Activated naive CD4-positive, alpha-beta T cell treated with anti-CD3 and anti-CD28 coated beads, Interleukin-2, amount 10 ng/mL, durations not matched to agents 7 days and 5 days (primary cell): ENCODE data around the gene HIPK2.

Experiments
- CTCF ChIA-PET: fragments of 350-600 bp; sonication (Branson Sonifier 250); formaldehyde crosslinking; loops from one replicate; lab custom pipeline; 2021; ENCODE audit warnings: antibody characterized with exemption; lab: Charles Lee
- DNase-seq: peaks from one replicate; pipeline ENCODE4 v3.0.0-alpha.2; 2020
- H3K27ac Mint-ChIP-seq: one replicate; pipeline ENCODE4 v1.8.0; 2021; ENCODE audit warnings: mild to moderate bottlenecking, moderate library complexity, mixed read lengths
- H3K27me3 Mint-ChIP-seq: one replicate; pipeline ENCODE4 v1.8.0; 2021; ENCODE audit warnings: mild to moderate bottlenecking, mixed read lengths
- H3K36me3 Mint-ChIP-seq: one replicate; pipeline ENCODE4 v1.8.0; 2021; ENCODE audit warnings: mixed read lengths
- H3K4me1 Mint-ChIP-seq: one replicate; pipeline ENCODE4 v1.8.0; 2021; ENCODE audit warnings: mixed read lengths
- H3K4me3 Mint-ChIP-seq: one replicate; pipeline ENCODE4 v1.8.0; 2021; ENCODE audit warnings: mild to moderate bottlenecking, moderate library complexity, mixed read lengths
- H3K9me3 Mint-ChIP-seq: one replicate; pipeline ENCODE4 v1.8.0; 2021; ENCODE audit warnings: mixed read lengths

HIPK2 gene

GRCh38 chr7:139753081-139753692, 24.6 kb downstream of the HIPK2 start:
- Mint-ChIP-seq H3K36me3 (peaks cover 2% of the 10 kb centered on the region), H3K9me3 (no peaks in the 10 kb centered on the region), H3K27ac (no peak overlapping the region), H3K4me1 (peaks cover 12% of the 10 kb centered on the region), H3K27me3 (peaks cover 12% of the 10 kb centered on the region), H3K4me3 (no peak overlapping the region)
- no peak for DNase-seq
- CTCF ChIA-PET, result interaction anchor here (1.6 kb wide), 1 partner anchor 16 kb away, joined by 6 read pairs; no protein-coding TSS in a partner anchor

DNA sequence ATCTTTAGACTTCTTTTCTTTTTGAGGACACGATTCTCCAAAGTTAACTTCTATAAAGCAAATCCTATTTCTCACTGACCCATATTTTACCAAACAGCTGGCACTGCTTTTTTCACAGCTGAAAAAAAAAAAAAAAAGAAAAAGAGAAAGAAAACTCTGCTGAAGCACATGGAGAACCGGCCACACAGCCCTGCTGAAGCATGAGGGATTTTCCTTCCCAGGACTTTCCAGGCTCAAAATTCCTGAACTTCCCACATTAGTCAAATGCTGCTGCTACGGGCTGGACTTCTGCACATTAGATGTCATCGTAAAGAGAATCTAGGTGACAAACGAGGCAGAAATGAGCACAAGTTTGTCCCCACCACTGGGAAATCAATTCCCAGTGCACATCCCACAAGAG, 25.2 kb downstream of the HIPK2 start:
- H3K36me3 Mint-ChIP-seq, result peaks cover 2% of the 10 kb centered on the region
- peaks cover 12% of the 10 kb centered on the region for H3K4me1 Mint-ChIP-seq
- no peak for DNase-seq
- no peaks in the 10 kb centered on the region for H3K9me3 Mint-ChIP-seq
- no peak overlapping the region for H3K27ac Mint-ChIP-seq
- CTCF ChIA-PET, result interaction anchor here (1.6 kb wide), 1 partner anchor 15 kb away, joined by 6 read pairs; no protein-coding TSS in a partner anchor
- H3K4me3 Mint-ChIP-seq, result no peak overlapping the region
- peaks cover 12% of the 10 kb centered on the region for H3K27me3 Mint-ChIP-seq

- CTCF ChIA-PET, result interaction anchor here (1.6 kb wide), 1 partner anchor 15 kb away, joined by 6 read pairs; no protein-coding TSS in a partner anchor
- Mint-ChIP-seq H3K27ac (no peak overlapping the region), H3K36me3 (peaks cover 2% of the 10 kb centered on the region), H3K9me3 (no peaks in the 10 kb centered on the region), H3K4me3 (no peak overlapping the region), H3K4me1 (peaks cover 12% of the 10 kb centered on the region), H3K27me3 (peaks cover 12% of the 10 kb centered on the region)
- DNase-seq, result no peak
Measured at GRCh38 chr7:139752148-139752547, 25.6 kb downstream of the HIPK2 start.

- Mint-ChIP-seq H3K27me3 (peaks cover 12% of the 10 kb centered on the region), H3K4me3 (no peak overlapping the region)
Measured at GRCh38 chr7:139750459-139751095, 27.2 kb downstream of the HIPK2 start.

GRCh38 chr7:139749545-139749944, 28.3 kb downstream of the HIPK2 start:
- H3K9me3 Mint-ChIP-seq, result no peaks in the 10 kb centered on the region
- CTCF ChIA-PET, result no interaction called here
- H3K27ac Mint-ChIP-seq, result no peak overlapping the region
- no peaks in the 10 kb centered on the region for H3K36me3 Mint-ChIP-seq
- H3K4me1 Mint-ChIP-seq, result peaks cover 8% of the 10 kb centered on the region
- no peak overlapping the region for H3K4me3 Mint-ChIP-seq
- peaks cover 12% of the 10 kb centered on the region for H3K27me3 Mint-ChIP-seq
- no peak for DNase-seq

More at GRCh38 chr7:139750459-139751095, 27.2 kb downstream of the HIPK2 start:
- peaks cover 12% of the 10 kb centered on the region for H3K4me1 Mint-ChIP-seq
- H3K27ac Mint-ChIP-seq, result no peak overlapping the region
- H3K36me3 Mint-ChIP-seq, result peaks cover 2% of the 10 kb centered on the region
- CTCF ChIA-PET, result no interaction called here
- no peaks in the 10 kb centered on the region for H3K9me3 Mint-ChIP-seq
- DNase-seq, result peak; percentile 56

DNA sequence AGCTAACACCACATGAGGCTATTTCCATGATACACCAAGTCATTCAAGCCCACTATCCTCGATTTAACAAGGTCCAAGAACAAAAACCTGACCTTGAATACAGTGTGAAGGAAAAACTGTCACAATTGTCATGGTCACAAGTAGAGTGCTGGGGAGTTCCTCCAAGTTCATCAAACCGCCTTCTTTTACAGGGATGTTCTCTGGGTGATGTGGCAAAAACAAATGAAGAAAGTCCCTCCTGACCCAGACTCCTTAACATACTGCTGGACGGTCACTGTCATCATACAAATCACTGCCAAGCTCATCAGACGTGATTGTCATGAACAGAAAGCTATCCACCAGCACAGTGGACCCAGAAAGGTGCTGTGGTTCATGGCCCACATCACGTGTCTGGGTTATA, 28.9 kb downstream of the HIPK2 start:
- Mint-ChIP-seq H3K9me3 (no peaks in the 10 kb centered on the region), H3K4me1 (peaks cover 8% of the 10 kb centered on the region), H3K27me3 (peaks cover 12% of the 10 kb centered on the region), H3K36me3 (no peaks in the 10 kb centered on the region), H3K4me3 (no peak overlapping the region), H3K27ac (no peak overlapping the region)
- CTCF ChIA-PET, result no interaction called here
- no peak for DNase-seq

- H3K4me1 Mint-ChIP-seq, result peaks cover 8% of the 10 kb centered on the region
- no peak for DNase-seq
- CTCF ChIA-PET, result interaction anchor here (1.6 kb wide), 1 partner anchor 15 kb away, joined by 5 read pairs; no protein-coding TSS in a partner anchor
- peaks cover 12% of the 10 kb centered on the region for H3K27me3 Mint-ChIP-seq
- H3K4me3 Mint-ChIP-seq, result no peak overlapping the region
- H3K27ac Mint-ChIP-seq, result no peak overlapping the region
- no peaks in the 10 kb centered on the region for H3K36me3 Mint-ChIP-seq
- no peaks in the 10 kb centered on the region for H3K9me3 Mint-ChIP-seq
Measured at GRCh38 chr7:139748373-139748765, 29.4 kb downstream of the HIPK2 start.

DNA sequence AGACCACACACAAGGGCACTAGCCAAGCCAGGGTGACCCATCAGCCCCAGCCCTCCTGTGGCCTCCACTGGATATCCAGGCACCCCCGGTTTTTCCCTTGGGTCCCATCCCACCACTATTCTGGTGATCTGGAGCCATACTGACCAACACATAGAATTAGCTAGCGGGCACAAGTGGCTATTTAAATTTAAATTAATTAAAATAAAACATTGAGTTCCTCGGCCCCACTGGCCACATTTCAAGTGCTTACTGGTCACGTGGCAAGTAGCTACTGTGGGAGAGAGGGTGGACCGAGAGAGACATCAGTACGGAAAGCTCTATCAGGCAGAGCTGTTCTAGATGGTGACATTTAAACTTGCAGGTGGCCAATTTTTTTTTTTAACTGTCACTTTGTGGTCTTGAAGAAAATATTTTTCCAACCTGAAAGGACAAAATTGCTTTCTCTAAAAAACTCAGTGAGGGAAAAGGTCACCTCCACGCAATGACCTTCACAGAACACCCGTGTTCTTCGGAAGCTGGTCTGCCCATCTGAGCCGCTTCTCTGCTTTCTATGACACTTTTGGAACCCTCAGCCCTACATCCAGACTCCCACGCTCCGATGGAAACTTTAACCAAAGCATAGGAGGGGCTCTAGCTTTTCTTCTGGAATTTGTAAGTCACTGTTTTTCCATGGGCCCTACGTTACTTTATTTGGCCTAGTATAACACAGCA, 30.0 kb downstream of the HIPK2 start:
- CTCF ChIA-PET, result interaction anchor here (1.0 to 1.6 kb wide), 2 partner anchors 16 to 255 kb away, joined by 3 to 5 read pairs; no protein-coding TSS in a partner anchor
- peaks cover 13% of the 10 kb centered on the region for H3K27me3 Mint-ChIP-seq
- no peak for DNase-seq
- H3K9me3 Mint-ChIP-seq, result no peaks in the 10 kb centered on the region
- no peaks in the 10 kb centered on the region for H3K36me3 Mint-ChIP-seq
- H3K27ac Mint-ChIP-seq, result no peak overlapping the region
- H3K4me1 Mint-ChIP-seq, result peaks cover 8% of the 10 kb centered on the region
- no peak overlapping the region for H3K4me3 Mint-ChIP-seq

GRCh38 chr7:139746652-139747051, 31.1 kb downstream of the HIPK2 start:
- no peak for DNase-seq

DNA sequence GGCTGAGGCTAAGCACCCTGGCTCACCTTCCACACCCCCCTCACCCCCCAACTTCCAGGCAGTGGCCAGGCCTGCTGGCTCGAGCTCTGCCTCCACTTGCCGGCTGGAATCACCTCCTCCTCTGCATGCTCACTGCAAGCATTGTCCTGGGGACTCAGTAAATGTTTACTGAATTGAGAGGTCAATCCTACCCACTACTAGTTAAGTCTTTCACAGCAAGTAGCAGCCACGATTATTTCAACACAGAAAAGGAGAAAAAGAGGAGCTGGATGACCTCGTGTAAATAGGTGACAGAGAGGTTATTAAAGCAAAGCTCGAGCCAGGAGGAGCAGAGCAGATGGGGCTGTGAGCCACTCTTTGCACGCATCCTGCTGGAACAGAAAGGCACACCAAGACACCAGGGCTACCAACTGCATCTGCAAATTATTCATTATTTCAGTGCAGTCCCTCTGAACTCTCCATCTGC, 32.1 kb downstream of the HIPK2 start:
- CTCF ChIA-PET, result interaction anchor here (1.1 kb wide), 1 partner anchor 19 kb away, joined by 3 read pairs; no protein-coding TSS in a partner anchor
- no peak overlapping the region for H3K27ac Mint-ChIP-seq

More at GRCh38 chr7:139746652-139747051, 31.1 kb downstream of the HIPK2 start:
- Mint-ChIP-seq H3K9me3 (no peaks in the 10 kb centered on the region), H3K36me3 (no peaks in the 10 kb centered on the region), H3K27ac (no peak overlapping the region), H3K27me3 (peaks cover 5% of the 10 kb centered on the region), H3K4me1 (peaks cover 8% of the 10 kb centered on the region), H3K4me3 (no peak overlapping the region)
- CTCF ChIA-PET, result interaction anchor here (1.0 kb wide), 1 partner anchor 256 kb away, joined by 3 read pairs; no protein-coding TSS in a partner anchor

DNA sequence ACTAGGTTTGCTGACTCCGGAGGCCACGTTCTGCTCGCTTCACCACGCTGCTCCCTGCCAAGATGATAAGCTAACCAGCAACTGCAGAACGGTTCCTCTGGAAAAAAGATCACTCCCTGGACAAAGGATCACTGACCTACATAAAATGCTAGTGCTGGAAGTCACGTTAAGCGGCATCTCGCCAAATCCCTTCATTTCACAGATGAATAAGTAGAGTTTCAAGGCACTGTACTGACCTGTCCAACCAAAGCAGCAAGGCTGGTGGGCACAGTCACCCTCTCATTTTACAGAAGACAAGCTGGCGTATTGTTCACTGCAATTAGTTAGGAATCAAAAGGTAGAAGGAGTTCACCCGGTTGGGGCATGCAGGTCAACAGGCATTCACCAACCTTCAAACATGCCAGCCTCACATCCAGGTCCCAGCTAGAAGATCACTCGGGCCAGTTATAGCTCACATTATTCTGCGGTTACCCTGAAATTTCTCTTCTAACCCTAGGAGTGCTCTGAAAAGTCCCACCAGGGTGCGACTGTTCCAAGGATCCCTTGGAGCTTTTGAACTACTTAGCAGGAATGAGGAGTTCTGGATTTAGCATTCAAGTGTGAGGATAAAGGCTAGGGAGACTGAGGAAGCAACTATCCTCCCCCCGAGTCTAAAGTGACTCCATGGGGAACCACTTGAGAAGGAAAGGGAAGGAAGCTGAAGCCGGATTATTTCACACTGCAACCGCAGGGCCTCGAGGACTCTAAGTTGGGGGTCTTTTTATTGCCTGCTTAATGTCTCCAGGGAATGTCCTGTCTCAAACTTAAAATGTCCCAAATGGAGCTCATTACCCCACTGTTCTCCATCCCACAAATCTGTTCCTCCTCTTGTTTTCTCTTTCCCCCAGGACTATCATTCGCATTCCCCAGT, 32.8 kb downstream of the HIPK2 start:
- Mint-ChIP-seq H3K27me3 (peaks cover 5% of the 10 kb centered on the region), H3K4me3 (no peak overlapping the region), H3K9me3 (no peaks in the 10 kb centered on the region), H3K27ac (no peak overlapping the region), H3K36me3 (no peaks in the 10 kb centered on the region), H3K4me1 (peaks cover 3% of the 10 kb centered on the region)
- DNase-seq, result no peak
- CTCF ChIA-PET, result interaction anchor here (1.1 kb wide), 1 partner anchor 20 kb away, joined by 3 read pairs; no protein-coding TSS in a partner anchor

More for the DNA sequence above, 32.1 kb downstream of the HIPK2 start:
- H3K36me3 Mint-ChIP-seq, result no peaks in the 10 kb centered on the region
- peaks cover 5% of the 10 kb centered on the region for H3K27me3 Mint-ChIP-seq
- DNase-seq, result no peak
- peaks cover 5% of the 10 kb centered on the region for H3K4me1 Mint-ChIP-seq
- no peak overlapping the region for H3K4me3 Mint-ChIP-seq
- no peaks in the 10 kb centered on the region for H3K9me3 Mint-ChIP-seq

DNA sequence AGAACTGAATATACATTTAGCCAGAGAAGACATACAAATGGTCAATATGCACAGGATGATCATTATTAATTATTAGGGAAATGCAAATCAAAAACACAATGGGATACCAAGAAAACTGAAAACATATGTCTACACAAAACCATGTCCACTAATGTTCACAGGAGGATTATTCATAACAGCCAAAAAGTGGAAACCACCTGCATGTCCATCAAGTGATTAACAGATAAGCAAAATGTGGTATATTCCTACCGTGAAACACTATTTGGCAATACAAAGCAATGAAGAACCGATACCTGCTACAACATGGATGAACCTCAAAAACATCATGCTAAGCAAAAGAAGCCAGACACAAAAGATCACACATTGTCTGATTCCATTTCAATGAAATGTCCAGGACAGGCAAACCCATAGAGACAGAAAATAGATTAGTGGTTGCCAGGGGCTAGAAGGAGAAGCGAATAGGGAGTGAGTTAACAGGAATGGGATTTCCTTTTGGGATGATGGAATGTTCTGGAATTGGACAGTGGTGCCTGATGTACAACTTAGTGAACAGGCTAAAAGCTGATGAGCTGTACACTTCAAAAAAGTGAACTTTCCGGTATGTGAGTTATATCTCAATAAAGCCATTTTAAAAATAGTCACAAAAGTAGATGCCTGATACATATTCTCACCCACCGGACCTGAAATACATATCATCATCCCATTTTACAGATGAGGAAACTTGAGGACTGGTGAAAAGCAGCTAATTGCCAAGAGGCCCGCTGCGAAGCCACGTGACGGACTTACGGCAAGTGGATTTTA, 33.6 kb downstream of the HIPK2 start:
- Mint-ChIP-seq H3K27ac (no peak overlapping the region), H3K4me1 (peaks cover 4% of the 10 kb centered on the region), H3K9me3 (no peaks in the 10 kb centered on the region), H3K4me3 (no peak overlapping the region), H3K27me3 (peaks cover 5% of the 10 kb centered on the region), H3K36me3 (peaks cover 3% of the 10 kb centered on the region)
- DNase-seq, result no peak
- CTCF ChIA-PET, result no interaction called here
